ENCODE results near the gene TNFRSF8. TPM values are rescaled to one million over a fixed set of nuclear protein-coding genes. Genes with fewer than 3 reads are reported as not detected.
A peak's percentile ranks its signal among the peaks of the same experiment; 100 is the strongest.

TNFRSF8 gene
- total and polyA plus RNA-seq, 9 of the 15 experiments (the other 6 are each of a cell fraction or from before 2014, with no cell fraction given): 3.5 to 38.4 (median 17.1) TPM

DNA sequence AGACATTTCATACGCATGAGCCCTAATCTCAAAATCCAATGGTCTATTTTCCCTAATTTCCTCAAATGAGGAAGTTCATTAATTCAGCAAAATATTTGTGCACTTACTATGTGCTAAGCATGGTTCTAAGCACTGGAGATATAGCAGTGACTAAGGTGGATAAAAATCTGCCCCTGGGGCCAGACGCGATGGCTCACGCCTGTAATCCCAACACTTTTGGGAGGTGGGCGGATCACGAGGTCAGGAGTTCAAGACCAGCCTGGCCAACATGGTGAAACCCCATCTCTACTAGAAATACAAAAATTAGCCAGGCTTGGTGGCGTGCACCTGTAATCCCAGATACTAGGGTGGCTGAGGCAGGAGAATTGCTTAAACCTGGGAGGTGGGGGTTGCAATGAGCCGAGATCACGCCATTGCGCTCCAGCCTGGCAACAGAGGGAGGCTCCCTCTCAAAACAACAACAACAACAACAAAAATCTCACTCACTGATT, 48.1 kb upstream of the TNFRSF8 start (continued):
- TF ChIP-seq NR2C2 (CRISPR knock-in tag; IDR thresholded peaks at IDR 0.05): no peak
- TF ChIP-seq NR2C2 (tag; IDR thresholded peaks at IDR 0.05): peak; percentile 80
- TF ChIP-seq CBFA2T2 (conservative IDR thresholded peaks at IDR 0.05): 0 out of 2 replicates have a peak, but pooled peaks have one; percentile 1
- TF ChIP-seq NFIC (IDR thresholded peaks at IDR 0.05): no peak
- peak; percentile 69 to 81 for TF ChIP-seq KDM1A (IDR thresholded peaks at IDR 0.05)
- TF ChIP-seq TAF9B (IDR thresholded peaks at IDR 0.05; ENCODE audit: partially characterized antibody): no peak
- TF ChIP-seq, protein P1, sequence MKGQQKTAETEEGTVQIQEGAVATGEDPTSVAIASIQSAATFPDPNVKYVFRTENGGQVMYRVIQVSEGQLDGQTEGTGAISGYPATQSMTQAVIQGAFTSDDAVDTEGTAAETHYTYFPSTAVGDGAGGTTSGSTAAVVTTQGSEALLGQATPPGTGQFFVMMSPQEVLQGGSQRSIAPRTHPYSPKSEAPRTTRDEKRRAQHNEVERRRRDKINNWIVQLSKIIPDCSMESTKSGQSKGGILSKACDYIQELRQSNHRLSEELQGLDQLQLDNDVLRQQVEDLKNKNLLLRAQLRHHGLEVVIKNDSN (CRISPR knock-in tag; IDR thresholded peaks at IDR 0.05): peak; percentile 40
- TF ChIP-seq CBX5 (IDR thresholded peaks at IDR 0.05; ENCODE audit: borderline replicate concordance, low read depth): no peak
- TF ChIP-seq, protein P2, sequence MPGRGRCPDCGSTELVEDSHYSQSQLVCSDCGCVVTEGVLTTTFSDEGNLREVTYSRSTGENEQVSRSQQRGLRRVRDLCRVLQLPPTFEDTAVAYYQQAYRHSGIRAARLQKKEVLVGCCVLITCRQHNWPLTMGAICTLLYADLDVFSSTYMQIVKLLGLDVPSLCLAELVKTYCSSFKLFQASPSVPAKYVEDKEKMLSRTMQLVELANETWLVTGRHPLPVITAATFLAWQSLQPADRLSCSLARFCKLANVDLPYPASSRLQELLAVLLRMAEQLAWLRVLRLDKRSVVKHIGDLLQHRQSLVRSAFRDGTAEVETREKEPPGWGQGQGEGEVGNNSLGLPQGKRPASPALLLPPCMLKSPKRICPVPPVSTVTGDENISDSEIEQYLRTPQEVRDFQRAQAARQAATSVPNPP (IDR thresholded peaks at IDR 0.05; ENCODE audit: borderline replicate concordance, insufficient read depth, insufficient read length): no peak
- TF ChIP-seq STAT5B (CRISPR knock-in tag; IDR thresholded peaks at IDR 0.05): no peak
- TF ChIP-seq LARP7 (IDR thresholded peaks at IDR 0.05): no peak
- TF ChIP-seq JUND (IDR thresholded peaks at IDR 0.05; ENCODE audit: borderline replicate concordance, low read depth, low read length): peak; percentile 32; the same call in 1 of the 2 replicates
- TF ChIP-seq JUND (tag; IDR thresholded peaks at IDR 0.05; ENCODE audit: borderline replicate concordance, low read depth, low read length): no peak
- TF ChIP-seq CREM (IDR thresholded peaks at IDR 0.05; ENCODE audit: low read depth): peak; percentile 45; the same call in 1 of the 2 replicates
- TF ChIP-seq ZNF24 (IDR thresholded peaks at IDR 0.05): peak; percentile 60; the same call in 1 of the 2 replicates
- TF ChIP-seq, protein P3, sequence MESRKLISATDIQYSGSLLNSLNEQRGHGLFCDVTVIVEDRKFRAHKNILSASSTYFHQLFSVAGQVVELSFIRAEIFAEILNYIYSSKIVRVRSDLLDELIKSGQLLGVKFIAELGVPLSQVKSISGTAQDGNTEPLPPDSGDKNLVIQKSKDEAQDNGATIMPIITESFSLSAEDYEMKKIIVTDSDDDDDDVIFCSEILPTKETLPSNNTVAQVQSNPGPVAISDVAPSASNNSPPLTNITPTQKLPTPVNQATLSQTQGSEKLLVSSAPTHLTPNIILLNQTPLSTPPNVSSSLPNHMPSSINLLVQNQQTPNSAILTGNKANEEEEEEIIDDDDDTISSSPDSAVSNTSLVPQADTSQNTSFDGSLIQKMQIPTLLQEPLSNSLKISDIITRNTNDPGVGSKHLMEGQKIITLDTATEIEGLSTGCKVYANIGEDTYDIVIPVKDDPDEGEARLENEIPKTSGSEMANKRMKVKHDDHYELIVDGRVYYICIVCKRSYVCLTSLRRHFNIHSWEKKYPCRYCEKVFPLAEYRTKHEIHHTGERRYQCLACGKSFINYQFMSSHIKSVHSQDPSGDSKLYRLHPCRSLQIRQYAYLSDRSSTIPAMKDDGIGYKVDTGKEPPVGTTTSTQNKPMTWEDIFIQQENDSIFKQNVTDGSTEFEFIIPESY (CRISPR knock-in tag; IDR thresholded peaks at IDR 0.05): peak; percentile 34; the same call in 1 of the 2 replicates
- TF ChIP-seq, protein P4, sequence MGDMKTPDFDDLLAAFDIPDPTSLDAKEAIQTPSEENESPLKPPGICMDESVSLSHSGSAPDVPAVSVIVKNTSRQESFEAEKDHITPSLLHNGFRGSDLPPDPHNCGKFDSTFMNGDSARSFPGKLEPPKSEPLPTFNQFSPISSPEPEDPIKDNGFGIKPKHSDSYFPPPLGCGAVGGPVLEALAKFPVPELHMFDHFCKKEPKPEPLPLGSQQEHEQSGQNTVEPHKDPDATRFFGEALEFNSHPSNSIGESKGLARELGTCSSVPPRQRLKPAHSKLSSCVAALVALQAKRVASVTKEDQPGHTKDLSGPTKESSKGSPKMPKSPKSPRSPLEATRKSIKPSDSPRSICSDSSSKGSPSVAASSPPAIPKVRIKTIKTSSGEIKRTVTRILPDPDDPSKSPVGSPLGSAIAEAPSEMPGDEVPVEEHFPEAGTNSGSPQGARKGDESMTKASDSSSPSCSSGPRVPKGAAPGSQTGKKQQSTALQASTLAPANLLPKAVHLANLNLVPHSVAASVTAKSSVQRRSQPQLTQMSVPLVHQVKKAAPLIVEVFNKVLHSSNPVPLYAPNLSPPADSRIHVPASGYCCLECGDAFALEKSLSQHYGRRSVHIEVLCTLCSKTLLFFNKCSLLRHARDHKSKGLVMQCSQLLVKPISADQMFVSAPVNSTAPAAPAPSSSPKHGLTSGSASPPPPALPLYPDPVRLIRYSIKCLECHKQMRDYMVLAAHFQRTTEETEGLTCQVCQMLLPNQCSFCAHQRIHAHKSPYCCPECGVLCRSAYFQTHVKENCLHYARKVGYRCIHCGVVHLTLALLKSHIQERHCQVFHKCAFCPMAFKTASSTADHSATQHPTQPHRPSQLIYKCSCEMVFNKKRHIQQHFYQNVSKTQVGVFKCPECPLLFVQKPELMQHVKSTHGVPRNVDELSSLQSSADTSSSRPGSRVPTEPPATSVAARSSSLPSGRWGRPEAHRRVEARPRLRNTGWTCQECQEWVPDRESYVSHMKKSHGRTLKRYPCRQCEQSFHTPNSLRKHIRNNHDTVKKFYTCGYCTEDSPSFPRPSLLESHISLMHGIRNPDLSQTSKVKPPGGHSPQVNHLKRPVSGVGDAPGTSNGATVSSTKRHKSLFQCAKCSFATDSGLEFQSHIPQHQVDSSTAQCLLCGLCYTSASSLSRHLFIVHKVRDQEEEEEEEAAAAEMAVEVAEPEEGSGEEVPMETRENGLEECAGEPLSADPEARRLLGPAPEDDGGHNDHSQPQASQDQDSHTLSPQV (IDR thresholded peaks at IDR 0.05): peak; percentile 51
- peak; percentile 73 for TF ChIP-seq MEF2D (tag; conservative IDR thresholded peaks at IDR 0.05; ENCODE audit: low read depth)
- 0 out of 2 replicates have a peak, but pooled peaks have one; percentile 59 for TF ChIP-seq HLTF (IDR thresholded peaks at IDR 0.05)
- no peak for TF ChIP-seq NELFE (IDR thresholded peaks at IDR 0.05; ENCODE audit: insufficient read depth, insufficient read length)
- no peak for TF ChIP-seq RBM22 (IDR thresholded peaks at IDR 0.05; ENCODE audit: low read depth, low read length, poor library complexity, severe bottlenecking)
- no peak for TF ChIP-seq TAF7 (tag; IDR thresholded peaks at IDR 0.05)
- TF ChIP-seq SMARCA5 (IDR thresholded peaks at IDR 0.05): peak; percentile 69; the same call in 1 of the 2 replicates
- no peak for TF ChIP-seq ARNT (IDR thresholded peaks at IDR 0.05)
